Peyer's patch (tissue), 4 donors: ENCODE data around the gene DLGAP4. TPM values are rescaled to one million over a fixed set of nuclear protein-coding genes. Genes with fewer than 3 reads are reported as not detected.

Experiments
- DNase-seq, 3 donors: peaks; one replicate each; pipeline ENCODE4 v3.0.0-alpha.2; 2017 to 2019
- H3K27ac ChIP-seq, 4 donors: fragments of 200-600 bp; sonication (generic); one replicate each; pipeline ENCODE4 v1.5.1; 2016 to 2019
- H3K27me3 ChIP-seq, 2 donors: fragments of 200-600 bp; sonication (generic); one replicate each; pipeline ENCODE4 v1.5.1; 2019
- H3K36me3 ChIP-seq, 3 donors: fragments of 200-600 bp; sonication (generic); one replicate each; pipeline ENCODE4 v1.5.1; 2016 to 2019
- H3K4me1 ChIP-seq, 4 donors: fragments of 200-600 bp; sonication (generic); one replicate each; pipeline ENCODE4 v1.5.1; 2016 to 2019
- H3K4me3 ChIP-seq, 4 donors: fragments of 200-600 bp; sonication (generic); 1 replicate in 3 of 4; 2 replicates in 1 of 4; pipeline ENCODE4 v1.5.1; 2016 to 2019; ENCODE audit warnings: mild to moderate bottlenecking in 1 of 4
- H3K9me3 ChIP-seq, 4 donors: fragments of 200-600 bp; sonication (generic); one replicate each; pipeline ENCODE4 v1.5.1; 2016 to 2019; ENCODE audit warnings: mild to moderate bottlenecking in 1 of 4
- CTCF ChIP-seq, 6 experiments: fragments of 450-650 bp in 4 of 6; fragments of 200-600 bp in 2 of 6; sonication (generic) in 1 of 6; IDR thresholded peaks; one replicate each; pipeline ENCODE4 v1.5.1; 2017 to 2019; ENCODE audit warnings: antibody characterized with exemption in 6 of 6, mild to moderate bottlenecking in 3 of 6, moderate library complexity in 1 of 6
- POLR2A ChIP-seq, 2 donors: fragments of 450-650 bp; IDR thresholded peaks; one replicate each; pipeline ENCODE4 v1.5.1; 2017; ENCODE audit warnings: antibody characterized with exemption in 2 of 2, mild to moderate bottlenecking in 2 of 2, moderate library complexity in 2 of 2
- total RNA-seq, 4 donors: library from RNA; depleted of rRNA; stranded (reverse); fragments of >200 nt; gene quantifications; one replicate each; pipeline ENCODE4 v1.1.0, GENCODE V29; 2016

The DLGAP4 gene
- total RNA-seq, 4 donors from 2014 or later = 44.5 to 70.1 (median 59.0) TPM

- no peaks in the 10 kb centered on the region for H3K27me3 ChIP-seq
- TF ChIP-seq CTCF (IDR thresholded peaks at IDR 0.05) (no peak), POLR2A (IDR thresholded peaks at IDR 0.05) (no peak)
- no peaks in the 10 kb centered on the region for H3K9me3 ChIP-seq
- no peak overlapping the region for H3K4me3 ChIP-seq
- H3K27ac ChIP-seq = no peak overlapping the region
- no peaks in the 10 kb centered on the region for H3K4me1 ChIP-seq
- DNase-seq = peak in 1 of 3 donors; percentile 7
- no peaks in the 10 kb centered on the region for H3K36me3 ChIP-seq
These were observed 11.5 kb downstream of the DLGAP4 start for GRCh38 chr20:36317675-36318074.

- H3K4me3 ChIP-seq = no peak overlapping the region
- no peaks in the 10 kb centered on the region for H3K27me3 ChIP-seq
- H3K27ac ChIP-seq = no peak overlapping the region
- no peaks in the 10 kb centered on the region for H3K9me3 ChIP-seq
- H3K4me1 ChIP-seq = no peaks in the 10 kb centered on the region
- TF ChIP-seq CTCF (IDR thresholded peaks at IDR 0.05) = no peak
- TF ChIP-seq POLR2A (IDR thresholded peaks at IDR 0.05) = no peak
- peak in 1 of 3 donors; percentile 15 for DNase-seq
- no peaks in the 10 kb centered on the region for H3K36me3 ChIP-seq
These were observed 12.0 kb downstream of the DLGAP4 start for GRCh38 chr20:36318166-36318565.

GRCh38 chr20:36319356-36320260, 13.5 kb downstream of the DLGAP4 start:
- no peaks in the 10 kb centered on the region for H3K36me3 ChIP-seq
- DNase-seq = no peak
- no peaks in the 10 kb centered on the region for H3K9me3 ChIP-seq
- no peaks in the 10 kb centered on the region for H3K27me3 ChIP-seq
- no peaks in the 10 kb centered on the region for H3K4me1 ChIP-seq
- no peak overlapping the region for H3K4me3 ChIP-seq
- H3K27ac ChIP-seq = no peak overlapping the region
- TF ChIP-seq CTCF (IDR thresholded peaks at IDR 0.05) (no peak), POLR2A (IDR thresholded peaks at IDR 0.05) (no peak)

GRCh38 chr20:36320261-36320897, 14.2 kb downstream of the DLGAP4 start:
- Histone ChIP-seq H3K4me3 (no peak overlapping the region), H3K4me1 (no peaks in the 10 kb centered on the region), H3K36me3 (no peaks in the 10 kb centered on the region), H3K27ac (no peak overlapping the region), H3K9me3 (no peaks in the 10 kb centered on the region), H3K27me3 (no peaks in the 10 kb centered on the region)
- no peak for TF ChIP-seq CTCF (IDR thresholded peaks at IDR 0.05)
- no peak for TF ChIP-seq POLR2A (IDR thresholded peaks at IDR 0.05)
- no peak for DNase-seq

- no peaks in the 10 kb centered on the region for H3K9me3 ChIP-seq
- H3K36me3 ChIP-seq = no peaks in the 10 kb centered on the region
- H3K27me3 ChIP-seq = no peaks in the 10 kb centered on the region
- TF ChIP-seq POLR2A (IDR thresholded peaks at IDR 0.05) = no peak
- TF ChIP-seq CTCF (IDR thresholded peaks at IDR 0.05) = no peak
- no peak overlapping the region for H3K4me3 ChIP-seq
- no peak for DNase-seq
- no peak overlapping the region for H3K27ac ChIP-seq
- H3K4me1 ChIP-seq = no peaks in the 10 kb centered on the region
These were observed 15.0 kb downstream of the DLGAP4 start for GRCh38 chr20:36320898-36321695.
